K562 (cell line): Measurements from ENCODE around the gene TP53I3. TPM values are rescaled to one million over a fixed set of nuclear protein-coding genes. Genes with fewer than 3 reads are reported as not detected.

ENCODE experiments used
- ATAC-seq: fragments of 200-7000 bp; cut with Tn5 transposase; 3 replicates; pipeline ENCODE4 v1.9.1; 2020; ENCODE audit warnings: moderate library complexity
- BruUV-seq: library from RNA; stranded (reverse); fragments of 400-500 nt; replicated peaks from 2 replicates; lab custom pipeline; 2021; lab: Mats Ljungman, UMichigan
- CTCF ChIA-PET: fragments of 300-600 bp; formaldehyde crosslinking; extraction: SDS; loops from one replicate; lab custom pipeline; 2021; ENCODE audit warnings: low intra/inter-chr PET ratio; lab: Yijun Ruan, JAX
- POLR2A ChIA-PET: fragments of 300-600, 350-650 bp; sonication (Branson Sonifier 250); formaldehyde crosslinking; extraction: SDS; loops from one replicate; lab custom pipeline; 2021; ENCODE audit warnings: antibody characterized with exemption, inconsistent platforms; lab: Yijun Ruan, JAX
- DNase-seq, 4 experiments: peaks; one replicate each; pipeline versions ENCODE4 v3.0.0 to v3.0.0-alpha.2; 2011 to 2018; ENCODE audit warnings: low spot score in 3 of 4, mixed read lengths in 3 of 4; ENCODE audit errors: extremely low read depth in 1 of 4
- FAIRE-seq: peaks from 2 replicates; lab custom pipeline; 2011; peaks lifted over from hg19 to GRCh38; lab: Jason Lieb, UNC
- H2AFZ ChIP-seq: 2 replicates; pipeline ENCODE4 v1.6.0; 2011; ENCODE audit warnings: low read depth, low read length, control low read depth, inconsistent platforms
- H3K27ac ChIP-seq: fragments of 200-600 bp; 3 replicates; pipeline ENCODE4 v1.8.0; 2011; ENCODE audit warnings: low read depth, mild to moderate bottlenecking, control low read depth, inconsistent platforms, low read length, moderate library complexity, mixed read lengths; ENCODE audit errors: extremely low read depth
- H3K27me3 ChIP-seq, 2 experiments: fragments of 300-600 bp in 1 of 2; 2 replicates in 1 of 2; 3 replicates in 1 of 2; pipeline versions ENCODE4 v1.6.0 to v1.8.0; 2011; ENCODE audit warnings: inconsistent platforms in 2 of 2, low read length in 2 of 2, mild to moderate bottlenecking in 1 of 2, mixed read lengths in 1 of 2, moderate library complexity in 1 of 2; ENCODE audit not compliant: control insufficient read depth in 2 of 2, insufficient read depth in 2 of 2
- H3K36me3 ChIP-seq: fragments of 300-600 bp; 3 replicates; pipeline ENCODE4 v1.8.0; 2011; ENCODE audit warnings: mild to moderate bottlenecking, low read length, inconsistent platforms; ENCODE audit not compliant: control insufficient read depth, insufficient read depth
- H3K4me1 ChIP-seq, 2 experiments: fragments of 200-600 bp in 1 of 2; replicated peaks in 1 of 2; 2 replicates in 1 of 2; 3 replicates in 1 of 2; pipeline versions ENCODE4 v1.5.1 to v1.8.0; 2011; ENCODE audit warnings: inconsistent platforms in 2 of 2, low read length in 2 of 2, mild to moderate bottlenecking in 1 of 2, mixed read lengths in 1 of 2, moderate library complexity in 1 of 2; ENCODE audit not compliant: control insufficient read depth in 2 of 2, insufficient read depth in 2 of 2
- H3K4me2 ChIP-seq: 2 replicates; pipeline ENCODE4 v1.6.1; 2011; ENCODE audit warnings: low read length, control low read depth, inconsistent platforms, mixed read lengths; ENCODE audit not compliant: insufficient read depth
- H3K4me3 ChIP-seq: fragments of 200-600 bp; sonication (generic), shearing (Covaris generic); 2 replicates; pipeline ENCODE4 v1.5.1; 2016; ENCODE audit warnings: control low read depth, inconsistent platforms
- H3K79me2 ChIP-seq: fragments of 200-600 bp; 3 replicates; pipeline ENCODE4 v1.8.0; 2011; ENCODE audit warnings: low read length, inconsistent platforms; ENCODE audit not compliant: control insufficient read depth, insufficient read depth
- H3K9ac ChIP-seq, 2 experiments: 2 replicates each; pipeline versions ENCODE4 v1.6.0 to v1.6.1; 2011; ENCODE audit warnings: low read depth in 2 of 2, low read length in 2 of 2, control low read depth in 1 of 2, inconsistent platforms in 1 of 2, mild to moderate bottlenecking in 1 of 2, mixed read lengths in 1 of 2; ENCODE audit not compliant: insufficient read depth in 1 of 2
- H3K9me1 ChIP-seq: one replicate; pipeline ENCODE4 v1.6.0; 2011; ENCODE audit warnings: inconsistent platforms, mild to moderate bottlenecking, low read length, moderate library complexity; ENCODE audit not compliant: control insufficient read depth, insufficient read depth
- H3K9me3 ChIP-seq: replicated peaks from 2 replicates; pipeline ENCODE4 v1.5.1; 2011; ENCODE audit warnings: low read depth, low read length, inconsistent platforms; ENCODE audit not compliant: control insufficient read depth, insufficient read depth
- H4K20me1 ChIP-seq: replicated peaks from 2 replicates; pipeline ENCODE4 v1.6.1; 2011; ENCODE audit warnings: low read length, inconsistent platforms, mixed read lengths; ENCODE audit not compliant: control insufficient read depth, insufficient read depth
- CREM ChIP-seq: IDR thresholded peaks from 2 replicates; pipeline ENCODE4 v1.6.1; 2014; ENCODE audit warnings: antibody characterized with exemption, low read depth
- GTF3C2 ChIP-seq: IDR thresholded peaks from 3 replicates; pipeline ENCODE4 v1.6.1; 2011; ENCODE audit warnings: borderline replicate concordance, mild to moderate bottlenecking, moderate library complexity; ENCODE audit not compliant: insufficient read length; ENCODE audit errors: extremely low read depth
- HDAC2 ChIP-seq: fragments of 450-650 bp; IDR thresholded peaks from 2 replicates; pipeline ENCODE4 v1.6.1; 2016; ENCODE audit warnings: mild to moderate bottlenecking
- NFIC ChIP-seq: fragments of 450-650 bp; IDR thresholded peaks from 2 replicates; pipeline ENCODE4 v1.6.1; 2017; ENCODE audit warnings: mild to moderate bottlenecking, inconsistent platforms
- TBL1XR1 ChIP-seq, 2 experiments: IDR thresholded peaks; 2 replicates each; pipeline ENCODE4 v1.6.1; 2012; ENCODE audit warnings: improper control_type of control experiment in 2 of 2, low read length in 2 of 2, mild to moderate bottlenecking in 1 of 2
- ZBTB33 ChIP-seq: sonication (generic); formaldehyde crosslinking; IDR thresholded peaks from 2 replicates; pipeline ENCODE4 v1.8.1; 2023; ENCODE audit warnings: mild to moderate bottlenecking, missing genetic modification reagents
- ZNF121 ChIP-seq: sonication (generic); formaldehyde crosslinking; conservative IDR thresholded peaks from 2 replicates; pipeline ENCODE4 v1.8.0; 2022; ENCODE audit warnings: missing genetic modification reagents
- ZNF24 ChIP-seq: fragments of 450-650 bp; IDR thresholded peaks from 2 replicates; pipeline ENCODE4 v1.6.1; 2016
- WGBS: fragments of 100-300 bp; shearing (Covaris generic); methylation state at CpG from one replicate; pipeline ENCODE4 v1.1.6; 2016; ENCODE audit warnings: low coverage, mixed read lengths; ENCODE audit not compliant: insufficient coverage; ENCODE audit errors: missing lambda C conversion rate; 5-methylcytosine and 5-hydroxymethylcytosine counted together
- in situ Hi-C: fragments of 300-500 bp; cut with MboI; formaldehyde crosslinking; loops from 4 replicates; pipeline ENCODE4 v1.15.0; 2018; ENCODE audit warnings: inconsistent platforms, mixed read lengths
- intact Hi-C: fragments of 100-400 bp; cut with micrococcal nuclease; formaldehyde crosslinking; loops from 2 replicates; pipeline ENCODE4 v1.14.2; 2022
- polyA plus RNA-seq, 8 experiments: library from polyadenylated mRNA; depleted of rRNA in 4 of 8; stranded (reverse) in 5 of 8; unstranded in 3 of 8; fragments of >200 nt; fragmentation: Nextera tagmentation in 2 of 8; fragmentation: Illumina TruSeq in 1 of 8; extraction: Ambion mirVana in 2 of 8; extraction: Trizol in 1 of 8; gene quantifications; 2 replicates each; pipeline versions ENCODE4 v1.2.1 to v1.2.3, GENCODE V29; 2011 to 2014; ENCODE audit warnings: inconsistent platforms in 1 of 8, missing spikeins in 1 of 8
- total RNA-seq, 7 experiments: library from RNA; depleted of rRNA in 6 of 7; stranded (reverse); fragments of >200 nt in 6 of 7; fragmentation: Illumina TruSeq in 2 of 7; extraction: Trizol in 2 of 7; gene quantifications; 2 replicates each; pipeline versions ENCODE4 v1.2.1 to v1.2.3, GENCODE V29; 2011 to 2021; ENCODE audit warnings: low replicate concordance in 1 of 7

The TP53I3 gene
- total and polyA plus RNA-seq, 9 of the 15 experiments (the other 6 are each of a cell fraction or from before 2014, with no cell fraction given): 0.65 to 9.5 (median 5.6) TPM

- intact Hi-C loops: no loop called here
- Histone ChIP-seq H2AFZ (peak overlapping the region; percentile 69), H3K79me2 (peaks cover 29% of the 10 kb centered on the region), H3K36me3 (peaks cover 3% of the 10 kb centered on the region; the same call in 1 of the 3 replicates), H3K4me1 (peaks cover 8 to 22% of the 10 kb centered on the region in 2 experiments; a peak in 4 of 5 replicates), H3K4me3 (peak overlapping the region; percentile 47), H3K27me3 (peaks cover 10 to 11% of the 10 kb centered on the region in 2 experiments; a peak in 4 of 5 replicates), H3K27ac (no peak overlapping the region), H3K9ac (peak overlapping the region; percentile 27 to 81; a peak in 3 of 4 replicates), H3K4me2 (peak overlapping the region; percentile 75), H3K9me1 (no peaks in the 10 kb centered on the region), H3K9me3 (no peaks in the 10 kb centered on the region), H4K20me1 (no peaks in the 10 kb centered on the region; the same call in 1 of the 2 replicates)
- WGBS: 25% methylated on average over 23 of the region's 23 CpGs
- no TSS peak for BruUV-seq
- in situ Hi-C loops: no loop called here
- DNase-seq (peak in 2 of 4 experiments; percentile 21 to 50), FAIRE-seq (peak; percentile 44), ATAC-seq (no peak)
- CTCF ChIA-PET: interaction anchor here (0.6 kb wide), 1 partner anchor 103 kb away, joined by 4 read pairs; no protein-coding TSS in a partner anchor
- POLR2A ChIA-PET: interaction anchor here (0.6 to 1.8 kb wide), 5 partner anchors 12 to 530 kb away, joined by 3 to 5 read pairs (median 3); no protein-coding TSS in a partner anchor
- TF ChIP-seq CREM: 0 out of 2 replicates have a peak, but pooled peaks have one; percentile 4
- peak; percentile 59 for TF ChIP-seq ZNF121 (CRISPR knock-in tag)
- TF ChIP-seq ZNF24: peak; percentile 61
- peak; percentile 90 for TF ChIP-seq ZBTB33 (CRISPR knock-in tag)
- no peak for TF ChIP-seq TBL1XR1 (IDR thresholded peaks at IDR 0.05; ENCODE audit: low read length in 2 of 2)
- peak; percentile 80 for TF ChIP-seq NFIC
- no peak for TF ChIP-seq GTF3C2
- TF ChIP-seq HDAC2: 0 out of 2 replicates have a peak, but pooled peaks have one; percentile 22
Observed at GRCh38 chr2:24048769-24049484, 35.7 kb downstream of the TP53I3 start.
